ENCODE data around the gene MORN2. TPM values are rescaled to one million over a fixed set of nuclear protein-coding genes. Genes with fewer than 3 reads are reported as not detected.

MORN2 gene
- total and polyA plus RNA-seq, 2 of the 13 experiments (the other 11 are each of a cell fraction or from before 2014, with no cell fraction given): 7.0 to 28.0 TPM

DNA sequence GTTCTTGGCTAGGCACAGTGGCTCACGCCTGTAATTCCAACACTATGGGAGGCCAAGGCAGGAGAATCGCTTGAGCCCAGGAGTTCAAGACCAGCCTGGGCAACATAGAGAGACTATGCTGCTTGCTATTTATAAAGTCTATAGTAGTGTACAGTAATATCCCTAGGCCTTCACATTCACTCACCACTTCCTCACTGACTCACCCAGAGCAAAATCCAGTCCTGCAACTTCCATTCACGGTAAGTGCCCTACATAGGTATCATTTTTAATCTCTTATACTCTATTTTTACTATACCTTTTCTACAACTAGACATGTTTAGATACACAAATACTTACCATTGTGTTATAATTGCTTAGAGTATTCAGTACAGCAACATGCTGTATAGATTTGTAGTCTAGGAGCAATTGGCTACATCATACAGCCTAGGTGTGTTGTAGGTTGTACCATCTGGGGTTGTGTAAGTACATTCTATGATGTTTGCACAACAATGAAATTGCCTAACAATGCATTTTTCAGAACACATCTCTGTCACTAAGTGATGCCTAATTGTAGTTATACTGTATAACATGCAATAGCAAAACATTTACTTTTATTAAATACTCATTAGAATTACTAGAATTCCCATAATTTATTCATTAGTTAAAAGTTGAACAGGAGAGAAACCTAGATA is 8.9 kb upstream of the MORN2 start:
- ATAC-seq (no peak), FAIRE-seq (no peak), DNase-seq (ENCODE audit: low spot score) (no peak)
- Histone ChIP-seq H4K20me1 (ENCODE audit: insufficient read depth, low read length) (no peaks in the 10 kb centered on the region), H3K27me3 (ENCODE audit: control insufficient read depth in 1 of 2, insufficient read depth in 2 of 2, low read length in 2 of 2) (no peaks in the 10 kb centered on the region), H2AFZ (ENCODE audit: low read length) (no peak overlapping the region), H3K79me2 (ENCODE audit: insufficient read depth, low read length) (peaks cover 18% of the 10 kb centered on the region), H3K36me3 (replicated peaks in 1 of 2; ENCODE audit: control insufficient read depth in 1 of 2, insufficient read depth in 2 of 2, low read length in 2 of 2) (peaks cover 9 to 35% of the 10 kb centered on the region in 2 experiments), H3K27ac (ENCODE audit: extremely low read length, insufficient read depth, low read length) (no peak overlapping the region), H3K4me2 (ENCODE audit: low read depth, low read length) (no peak overlapping the region), H3K9ac (ENCODE audit: insufficient read depth, low read depth, low read length) (no peak overlapping the region), H3K4me1 (ENCODE audit: insufficient read depth, low read length) (0 out of 2 replicates have a peak, but pooled peaks cover 4% of the 10 kb centered on the region), H3K4me3 (replicated peaks in 1 of 3; ENCODE audit: insufficient read depth in 1 of 3, low read depth in 2 of 3, low read length in 3 of 3) (no peak overlapping the region), H3K9me3 (ENCODE audit: low read length) (no peaks in the 10 kb centered on the region)
- BruUV-seq (replicated peaks): no TSS peak
- WGBS (ENCODE audit: low lambda C conversion rate): 96% methylated on average over 3 of the region's 3 CpGs
- peak; percentile 49; the same call in 1 of the 2 replicates for TF ChIP-seq CEBPB (IDR thresholded peaks at IDR 0.05; ENCODE audit: borderline replicate concordance, low read depth, low read length)
- TF ChIP-seq ZNF772 (CRISPR knock-in tag; IDR thresholded peaks at IDR 0.05): no peak
- in situ Hi-C loops (cut with HindIII; ENCODE audit: extremely low pct_ligation_motif_present, low pct_unique_long_range_greater_than_20kb): no loop called here
- ChIA-PET POLR2A (no interaction called here), CTCF (ENCODE audit: low intra/inter-chr PET ratio, low total read pairs) (no interaction called here)
- intact Hi-C loops (cut with micrococcal nuclease; ENCODE audit: unreplicated experiment): no loop called here

DNA sequence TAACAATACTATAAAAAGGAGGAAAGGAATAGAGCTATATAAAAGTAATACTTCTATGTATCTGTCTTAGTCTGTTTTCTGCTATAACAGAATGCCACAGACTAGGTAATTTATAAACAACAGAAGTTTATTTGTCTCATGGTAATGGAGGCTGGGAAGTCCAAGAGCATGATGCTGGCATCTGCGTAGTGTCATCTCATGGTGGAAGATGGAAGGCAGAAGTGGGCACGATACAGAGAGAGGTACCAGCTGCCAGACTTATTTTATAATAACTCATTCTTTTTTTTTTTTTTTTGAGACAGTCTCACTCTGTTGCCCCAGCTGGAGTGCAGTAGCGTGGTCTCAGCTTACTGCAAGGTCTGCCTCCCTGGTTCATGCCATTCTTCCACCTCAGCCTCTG is 4.3 kb upstream of the MORN2 start:
- CTCF ChIA-PET (ENCODE audit: low intra/inter-chr PET ratio, low total read pairs): no interaction called here
- ATAC-seq: no peak
- H3K4me2 ChIP-seq (ENCODE audit: low read depth, low read length): no peak overlapping the region
- no peaks in the 10 kb centered on the region for H4K20me1 ChIP-seq (ENCODE audit: insufficient read depth, low read length)
- H3K4me3 ChIP-seq (replicated peaks in 1 of 3; ENCODE audit: insufficient read depth in 1 of 3, low read depth in 2 of 3, low read length in 3 of 3): no peak overlapping the region
- H3K9me3 ChIP-seq (ENCODE audit: low read length): no peaks in the 10 kb centered on the region
- 98% methylated on average over 3 of the region's 3 CpGs for WGBS (ENCODE audit: low lambda C conversion rate)
- no peak overlapping the region for H3K27ac ChIP-seq (ENCODE audit: extremely low read length, insufficient read depth, low read length)
- no peak overlapping the region for H2AFZ ChIP-seq (ENCODE audit: low read length)
- POLR2A ChIA-PET: no interaction called here
- no peak for FAIRE-seq
- peaks cover 26% of the 10 kb centered on the region for H3K4me1 ChIP-seq (ENCODE audit: insufficient read depth, low read length)
- intact Hi-C loops (cut with micrococcal nuclease; ENCODE audit: unreplicated experiment) (loop anchor here (10.0 kb wide), 1 partner anchor 263 kb away; no protein-coding TSS in a partner anchor), in situ Hi-C loops (cut with HindIII; ENCODE audit: extremely low pct_ligation_motif_present, low pct_unique_long_range_greater_than_20kb) (no loop called here)
- peaks cover 44% of the 10 kb centered on the region for H3K79me2 ChIP-seq (ENCODE audit: insufficient read depth, low read length)
- DNase-seq (ENCODE audit: low spot score): no peak
- BruUV-seq (replicated peaks): no TSS peak
- no peak for TF ChIP-seq ZNF547 (CRISPR knock-in tag; IDR thresholded peaks at IDR 0.05)
- TF ChIP-seq ZNF564 (CRISPR knock-in tag; IDR thresholded peaks at IDR 0.05): peak; percentile 95
- H3K36me3 ChIP-seq (replicated peaks in 1 of 2; ENCODE audit: control insufficient read depth in 1 of 2, insufficient read depth in 2 of 2, low read length in 2 of 2): peaks cover 1 to 17% of the 10 kb centered on the region in 2 experiments; a peak in 4 of 5 replicates
- no peaks in the 10 kb centered on the region; a peak in 1 of 5 replicates for H3K27me3 ChIP-seq (ENCODE audit: control insufficient read depth in 1 of 2, insufficient read depth in 2 of 2, low read length in 2 of 2)
- H3K9ac ChIP-seq (ENCODE audit: insufficient read depth, low read depth, low read length): no peak overlapping the region
